Daoy (cell line): ENCODE measurements around the gene ZNF470. TPM values are rescaled to one million over a fixed set of nuclear protein-coding genes. Genes with fewer than 3 reads are reported as not detected.
A peak's percentile ranks its signal among the peaks of the same experiment; 100 is the strongest.

Experiments used
- DNase-seq: peaks from one replicate; pipeline ENCODE4 v3.0.0-alpha.2; 2015; ENCODE audit warnings: low read depth
- total RNA-seq: library from RNA; depleted of rRNA; stranded (reverse); fragments of >200 nt; shearing (Covaris generic); gene quantifications from 2 replicates; pipeline ENCODE4 v1.2.3, GENCODE V29; 2014; rRNA removed

Gene ZNF470
- total RNA-seq, 1 experiment from 2014 or later: 1.2 TPM

DNA sequence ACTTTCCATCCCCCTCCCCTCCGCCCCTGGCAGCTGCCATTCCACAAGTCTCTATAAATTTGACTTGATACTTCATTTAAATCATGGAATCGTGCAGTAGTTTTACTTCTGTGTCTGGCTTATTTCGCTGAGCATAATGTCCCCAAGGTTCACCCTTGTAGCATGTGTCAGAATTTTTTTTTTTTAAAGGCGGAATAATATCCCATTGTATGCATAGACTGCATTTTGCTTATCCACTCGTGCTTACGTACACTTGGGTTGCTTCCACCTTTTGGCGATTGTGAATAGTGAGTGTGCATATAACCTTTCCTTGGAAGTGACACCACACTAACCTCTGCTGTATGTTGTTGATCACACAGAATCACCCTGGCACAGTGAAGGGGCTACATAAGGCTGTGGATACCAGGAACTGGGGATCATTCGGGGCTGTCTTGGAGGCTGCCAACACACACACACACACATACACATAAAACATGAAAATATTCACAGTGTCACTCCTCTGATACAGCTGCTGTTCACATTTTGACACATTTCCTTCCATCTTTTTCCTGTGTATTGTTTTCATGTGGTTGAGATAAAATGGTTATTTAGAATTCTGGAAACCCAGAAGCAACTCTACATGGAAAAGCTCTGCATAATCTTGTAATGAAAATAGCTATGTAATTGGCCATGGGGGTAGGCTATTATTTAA, 41.2 kb downstream of the ZNF470 start:
- no peak for DNase-seq

GRCh38 chr19:56611288-56611687, 44.0 kb downstream of the ZNF470 start:
- DNase-seq: no peak

DNA sequence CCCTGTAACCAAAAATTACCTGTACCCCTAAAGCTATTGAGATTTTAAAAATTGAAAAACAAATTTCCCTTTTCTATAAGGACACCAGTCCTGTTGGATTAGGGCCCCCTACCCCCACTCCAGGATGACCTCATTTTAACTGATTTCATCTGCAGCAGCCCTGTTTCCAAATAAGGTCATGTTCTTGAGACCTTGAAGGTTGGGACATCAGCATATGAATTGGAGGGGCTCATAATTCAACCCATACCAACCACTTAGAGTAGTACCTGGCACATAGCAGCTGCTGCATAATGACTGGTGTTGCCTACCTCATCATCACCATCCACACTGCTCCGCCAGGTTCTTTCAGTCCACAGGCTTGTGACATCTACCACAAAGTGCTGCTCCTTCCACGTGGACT, 45.5 kb downstream of the ZNF470 start:
- DNase-seq: no peak

- DNase-seq: no peak
These were observed 46.4 kb downstream of the ZNF470 start for GRCh38 chr19:56613639-56614038.

DNA sequence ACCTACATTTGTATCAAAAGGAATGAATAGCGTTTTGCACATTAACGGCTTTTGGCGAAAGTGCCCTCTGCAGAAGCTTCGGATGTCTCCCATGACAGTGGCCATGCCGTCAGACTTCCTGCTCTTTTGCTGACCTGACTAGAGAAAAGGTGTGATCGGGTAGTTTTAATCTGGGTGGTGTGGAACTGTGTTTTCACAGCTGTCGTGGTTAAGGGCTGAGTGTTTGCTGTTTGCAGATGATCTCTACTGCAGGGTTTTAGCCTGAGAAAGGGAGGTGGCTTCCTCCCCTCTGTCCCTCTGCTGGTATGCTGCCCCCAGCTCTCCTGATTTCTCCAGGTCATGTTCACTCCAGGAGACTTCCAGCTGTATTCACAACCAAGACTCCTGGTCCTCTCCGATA, 50.3 kb downstream of the ZNF470 start:
- no peak for DNase-seq

DNA sequence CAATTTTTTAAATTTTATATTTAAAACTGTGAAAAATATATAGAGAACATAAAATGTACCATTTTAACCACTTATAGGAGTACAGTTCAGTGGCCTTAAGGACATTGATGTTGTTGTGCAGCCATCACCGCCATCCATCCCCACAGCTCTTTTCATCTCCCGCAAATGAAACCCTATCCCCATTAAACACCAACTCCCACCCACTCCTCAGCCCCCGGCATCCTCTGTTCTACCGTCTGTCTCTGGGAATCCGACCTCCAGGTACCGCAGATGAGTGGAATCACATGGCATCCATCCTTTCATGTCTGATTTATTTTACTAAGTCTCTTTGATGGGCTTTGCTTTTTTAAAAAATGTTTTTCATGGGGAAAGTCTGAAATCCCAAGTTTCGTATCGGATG, 51.9 kb downstream of the ZNF470 start:
- no peak for DNase-seq

DNA sequence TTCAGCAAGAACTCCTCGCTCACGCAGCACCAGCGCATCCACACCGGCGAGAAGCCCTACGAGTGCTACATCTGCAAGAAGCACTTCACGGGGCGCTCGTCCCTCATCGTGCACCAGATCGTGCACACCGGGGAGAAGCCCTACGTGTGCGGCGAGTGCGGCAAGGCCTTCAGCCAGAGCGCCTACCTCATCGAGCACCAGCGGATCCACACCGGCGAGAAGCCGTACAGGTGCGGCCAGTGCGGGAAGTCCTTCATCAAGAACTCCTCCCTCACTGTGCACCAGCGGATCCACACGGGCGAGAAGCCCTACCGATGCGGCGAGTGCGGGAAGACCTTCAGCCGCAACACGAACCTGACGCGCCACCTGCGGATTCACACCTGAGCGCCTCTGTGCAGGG, 55.1 kb downstream of the ZNF470 start:
- DNase-seq: no peak

GRCh38 chr19:56623006-56623405, 55.7 kb downstream of the ZNF470 start:
- DNase-seq: no peak

DNA sequence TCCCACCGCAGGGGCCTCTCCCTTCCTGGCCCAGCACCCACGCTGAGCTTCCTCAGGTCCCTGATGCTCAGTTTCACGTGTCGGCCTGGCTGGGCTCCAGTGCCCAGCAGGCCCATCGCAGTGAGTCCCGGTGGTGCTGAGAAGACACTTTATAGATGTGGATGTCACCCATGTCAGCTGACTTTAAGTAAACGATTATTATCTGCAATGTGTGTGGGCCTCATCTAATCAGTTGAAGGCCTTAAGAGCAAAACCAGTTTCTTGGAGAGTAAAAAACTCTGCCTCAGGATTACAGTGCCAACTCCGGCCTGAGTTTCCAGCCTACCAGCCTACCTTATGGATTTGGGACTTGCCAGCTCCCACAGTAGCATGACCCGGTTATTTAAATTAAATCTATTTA, 58.4 kb downstream of the ZNF470 start:
- no peak for DNase-seq

DNA sequence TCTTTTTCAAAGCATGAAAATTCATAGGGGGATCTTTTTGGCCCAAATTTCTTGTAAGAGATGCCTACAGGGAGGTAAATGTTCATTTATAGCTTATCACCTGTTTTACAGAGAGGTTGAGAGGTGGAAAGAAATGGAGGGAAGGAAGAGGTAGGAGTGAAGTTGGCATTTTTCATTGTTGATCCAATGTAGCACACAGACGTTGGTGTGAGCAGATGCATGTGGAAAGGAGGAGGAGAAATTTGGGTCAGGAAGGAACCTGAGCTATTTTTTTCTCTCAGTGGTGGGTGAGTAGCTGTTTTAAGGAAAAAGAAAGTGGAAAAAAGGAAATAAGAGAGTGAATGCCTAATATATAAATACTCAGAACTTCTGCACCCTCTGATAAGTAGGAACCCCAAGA, 65.8 kb downstream of the ZNF470 start:
- no peak for DNase-seq

DNA sequence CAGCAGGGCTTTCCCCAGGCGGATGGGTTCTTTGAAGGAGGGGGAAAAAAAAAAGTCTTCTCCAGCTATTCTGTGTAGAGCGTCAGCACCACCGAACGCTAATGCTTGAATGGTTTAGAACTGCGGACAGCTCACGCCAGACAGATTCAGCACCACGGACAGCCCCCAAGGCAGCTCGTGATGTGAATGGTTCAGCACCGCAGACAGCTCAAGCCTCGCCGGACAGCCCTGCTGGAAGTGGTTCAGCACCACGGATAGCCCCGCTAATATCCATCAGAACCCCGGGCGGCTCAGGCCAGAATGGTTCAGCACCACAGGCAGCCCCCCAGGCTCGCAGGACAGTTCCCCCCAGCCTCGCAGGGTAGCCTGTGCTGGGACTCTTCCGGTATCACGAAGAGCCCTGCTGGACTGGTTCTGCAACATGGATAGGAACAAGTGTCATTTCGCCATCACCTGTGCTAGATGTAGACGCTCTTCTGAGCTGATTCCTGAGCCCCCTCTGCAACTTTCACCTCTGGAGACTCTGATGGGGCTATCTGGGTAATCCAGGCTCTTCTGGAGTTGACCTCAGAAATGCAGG, 70.8 kb downstream of the ZNF470 start:
- peak; percentile 67 for DNase-seq

Other genes starting within 250 kb of the ZNF470 start
- gene ZNF582, start 173.9 kb upstream of the ZNF470 start, total RNA-seq: 2.0 and 4.6 TPM in 2 replicates
- 3.9 and 4.1 TPM in 2 replicates for gene ZNF583, start 163.1 kb upstream of the ZNF470 start, total RNA-seq
- 1.4 and 8.1 TPM in 2 replicates for gene ZNF667, start 90.1 kb upstream of the ZNF470 start, total RNA-seq
- gene ZNF471, start 59.6 kb upstream of the ZNF470 start, total RNA-seq: 0.12 and 0.34 TPM in 2 replicates
- 3.1 and 10.8 TPM in 2 replicates for gene ZFP28, start 28.5 kb upstream of the ZNF470 start, total RNA-seq
- 3.9 and 6.2 TPM in 2 replicates for gene ZNF71, start 27.8 kb downstream of the ZNF470 start, total RNA-seq
- not detected in 2 replicates for gene SMIM17, start 75.7 kb downstream of the ZNF470 start, total RNA-seq
- gene ZNF835, start 104.3 kb downstream of the ZNF470 start, total RNA-seq: 0.40 and 1.3 TPM in 2 replicates